ENCODE measurements around the gene MCTP2. TPM values are rescaled to one million over a fixed set of nuclear protein-coding genes. Genes with fewer than 3 reads are reported as not detected.

The MCTP2 gene
- total and polyA plus RNA-seq, 9 of the 15 experiments (the other 6 are each of a cell fraction or from before 2014, with no cell fraction given): 0.07 TPM; not detected in 8

DNA sequence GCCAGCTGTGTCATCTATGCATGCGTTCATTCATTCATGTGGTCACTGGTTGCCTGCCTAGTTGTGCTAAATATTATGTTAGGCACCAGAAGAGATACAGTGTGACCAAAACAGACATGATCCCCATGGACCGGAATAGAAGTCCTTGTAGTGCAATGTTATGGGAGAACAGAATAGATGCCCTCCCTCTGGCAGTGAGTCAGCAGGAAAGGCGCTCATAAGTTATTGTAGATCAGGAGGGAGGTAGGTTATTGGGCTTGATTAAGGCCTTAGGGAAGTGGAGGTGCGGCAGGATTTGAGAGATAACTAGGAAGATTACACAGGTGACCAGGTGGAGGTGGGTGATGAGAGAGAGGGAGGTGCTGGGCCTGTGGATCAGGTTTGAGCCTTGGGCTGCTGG is 5.2 kb downstream of the MCTP2 start:
- Histone ChIP-seq H3K9me1 (ENCODE audit: control insufficient read depth, insufficient read depth, low read length) (no peaks in the 10 kb centered on the region), H3K9ac (ENCODE audit: insufficient read depth in 1 of 2, low read depth in 2 of 2, low read length in 2 of 2) (no peak overlapping the region), H4K20me1 (replicated peaks; ENCODE audit: control insufficient read depth, insufficient read depth, low read length) (no peaks in the 10 kb centered on the region), H3K36me3 (ENCODE audit: control insufficient read depth, insufficient read depth, low read length) (no peaks in the 10 kb centered on the region), H3K4me2 (ENCODE audit: insufficient read depth, low read length) (no peak overlapping the region), H3K4me1 (replicated peaks in 1 of 2; ENCODE audit: control insufficient read depth in 2 of 2, insufficient read depth in 2 of 2, low read length in 2 of 2) (no peaks in the 10 kb centered on the region), H3K27me3 (ENCODE audit: control insufficient read depth in 2 of 2, insufficient read depth in 2 of 2, low read length in 2 of 2) (no peaks in the 10 kb centered on the region), H3K27ac (ENCODE audit: extremely low read depth, low read depth, low read length) (no peak overlapping the region), H3K9me3 (replicated peaks; ENCODE audit: control insufficient read depth, insufficient read depth, low read depth, low read length) (no peaks in the 10 kb centered on the region), H3K4me3 (no peak overlapping the region), H3K79me2 (ENCODE audit: control insufficient read depth, insufficient read depth, low read length) (no peaks in the 10 kb centered on the region), H2AFZ (ENCODE audit: low read depth, low read length) (no peak overlapping the region)
- ATAC-seq: no peak
- ChIA-PET POLR2A (no interaction called here), CTCF (ENCODE audit: low intra/inter-chr PET ratio) (no interaction called here)
- BruUV-seq (replicated peaks): no TSS peak
- FAIRE-seq: no peak
- intact Hi-C loops (cut with micrococcal nuclease) (no loop called here), in situ Hi-C loops (cut with MboI) (no loop called here)
- DNase-seq (ENCODE audit: extremely low read depth in 1 of 4, low spot score in 3 of 4): no peak
- WGBS (ENCODE audit: insufficient coverage, low coverage, missing lambda C conversion rate): 0% methylated on average over 4 of the region's 4 CpGs
- TF ChIP-seq ZNF232 (CRISPR knock-in tag; IDR thresholded peaks at IDR 0.05): no peak
- TF ChIP-seq ZNF445 (CRISPR knock-in tag; IDR thresholded peaks at IDR 0.05; ENCODE audit: low read depth): no peak
- no peak for TF ChIP-seq FOXJ3 (CRISPR knock-in tag; IDR thresholded peaks at IDR 0.05)
- TF ChIP-seq, protein P1, sequence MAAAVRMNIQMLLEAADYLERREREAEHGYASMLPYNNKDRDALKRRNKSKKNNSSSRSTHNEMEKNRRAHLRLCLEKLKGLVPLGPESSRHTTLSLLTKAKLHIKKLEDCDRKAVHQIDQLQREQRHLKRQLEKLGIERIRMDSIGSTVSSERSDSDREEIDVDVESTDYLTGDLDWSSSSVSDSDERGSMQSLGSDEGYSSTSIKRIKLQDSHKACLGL (CRISPR knock-in tag; IDR thresholded peaks at IDR 0.05; ENCODE audit: borderline replicate concordance, poor library complexity, severe bottlenecking): no peak
- no peak for TF ChIP-seq ZNF224 (CRISPR knock-in tag; IDR thresholded peaks at IDR 0.05)
- TF ChIP-seq, protein P2, sequence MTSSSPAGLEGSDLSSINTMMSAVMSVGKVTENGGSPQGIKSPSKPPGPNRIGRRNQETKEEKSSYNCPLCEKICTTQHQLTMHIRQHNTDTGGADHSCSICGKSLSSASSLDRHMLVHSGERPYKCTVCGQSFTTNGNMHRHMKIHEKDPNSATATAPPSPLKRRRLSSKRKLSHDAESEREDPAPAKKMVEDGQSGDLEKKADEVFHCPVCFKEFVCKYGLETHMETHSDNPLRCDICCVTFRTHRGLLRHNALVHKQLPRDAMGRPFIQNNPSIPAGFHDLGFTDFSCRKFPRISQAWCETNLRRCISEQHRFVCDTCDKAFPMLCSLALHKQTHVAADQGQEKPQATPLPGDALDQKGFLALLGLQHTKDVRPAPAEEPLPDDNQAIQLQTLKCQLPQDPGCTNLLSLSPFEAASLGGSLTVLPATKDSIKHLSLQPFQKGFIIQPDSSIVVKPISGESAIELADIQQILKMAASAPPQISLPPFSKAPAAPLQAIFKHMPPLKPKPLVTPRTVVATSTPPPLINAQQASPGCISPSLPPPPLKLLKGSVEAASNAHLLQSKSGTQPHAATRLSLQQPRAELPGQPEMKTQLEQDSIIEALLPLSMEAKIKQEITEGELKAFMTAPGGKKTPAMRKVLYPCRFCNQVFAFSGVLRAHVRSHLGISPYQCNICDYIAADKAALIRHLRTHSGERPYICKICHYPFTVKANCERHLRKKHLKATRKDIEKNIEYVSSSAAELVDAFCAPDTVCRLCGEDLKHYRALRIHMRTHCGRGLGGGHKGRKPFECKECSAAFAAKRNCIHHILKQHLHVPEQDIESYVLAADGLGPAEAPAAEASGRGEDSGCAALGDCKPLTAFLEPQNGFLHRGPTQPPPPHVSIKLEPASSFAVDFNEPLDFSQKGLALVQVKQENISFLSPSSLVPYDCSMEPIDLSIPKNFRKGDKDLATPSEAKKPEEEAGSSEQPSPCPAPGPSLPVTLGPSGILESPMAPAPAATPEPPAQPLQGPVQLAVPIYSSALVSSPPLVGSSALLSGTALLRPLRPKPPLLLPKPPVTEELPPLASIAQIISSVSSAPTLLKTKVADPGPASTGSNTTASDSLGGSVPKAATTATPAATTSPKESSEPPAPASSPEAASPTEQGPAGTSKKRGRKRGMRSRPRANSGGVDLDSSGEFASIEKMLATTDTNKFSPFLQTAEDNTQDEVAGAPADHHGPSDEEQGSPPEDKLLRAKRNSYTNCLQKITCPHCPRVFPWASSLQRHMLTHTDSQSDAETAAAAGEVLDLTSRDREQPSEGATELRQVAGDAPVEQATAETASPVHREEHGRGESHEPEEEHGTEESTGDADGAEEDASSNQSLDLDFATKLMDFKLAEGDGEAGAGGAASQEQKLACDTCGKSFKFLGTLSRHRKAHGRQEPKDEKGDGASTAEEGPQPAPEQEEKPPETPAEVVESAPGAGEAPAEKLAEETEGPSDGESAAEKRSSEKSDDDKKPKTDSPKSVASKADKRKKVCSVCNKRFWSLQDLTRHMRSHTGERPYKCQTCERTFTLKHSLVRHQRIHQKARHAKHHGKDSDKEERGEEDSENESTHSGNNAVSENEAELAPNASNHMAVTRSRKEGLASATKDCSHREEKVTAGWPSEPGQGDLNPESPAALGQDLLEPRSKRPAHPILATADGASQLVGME (CRISPR knock-in tag; IDR thresholded peaks at IDR 0.05): no peak
- TF ChIP-seq MYC (IDR thresholded peaks at IDR 0.05; ENCODE audit: low read depth, low read length): no peak
- TF ChIP-seq MYC (CRISPR knock-in tag; IDR thresholded peaks at IDR 0.05; ENCODE audit: borderline replicate concordance, low read depth): no peak
- TF ChIP-seq RUNX1 (IDR thresholded peaks at IDR 0.05; ENCODE audit: low read depth): no peak
- no peak for TF ChIP-seq MAFF (IDR thresholded peaks at IDR 0.05; ENCODE audit: low read length)
- TF ChIP-seq, protein P3, sequence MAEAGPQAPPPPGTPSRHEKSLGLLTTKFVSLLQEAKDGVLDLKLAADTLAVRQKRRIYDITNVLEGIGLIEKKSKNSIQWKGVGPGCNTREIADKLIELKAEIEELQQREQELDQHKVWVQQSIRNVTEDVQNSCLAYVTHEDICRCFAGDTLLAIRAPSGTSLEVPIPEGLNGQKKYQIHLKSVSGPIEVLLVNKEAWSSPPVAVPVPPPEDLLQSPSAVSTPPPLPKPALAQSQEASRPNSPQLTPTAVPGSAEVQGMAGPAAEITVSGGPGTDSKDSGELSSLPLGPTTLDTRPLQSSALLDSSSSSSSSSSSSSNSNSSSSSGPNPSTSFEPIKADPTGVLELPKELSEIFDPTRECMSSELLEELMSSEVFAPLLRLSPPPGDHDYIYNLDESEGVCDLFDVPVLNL (CRISPR knock-in tag; IDR thresholded peaks at IDR 0.05; ENCODE audit: low read depth): no peak
- no peak for TF ChIP-seq SREBF2 (CRISPR knock-in tag; IDR thresholded peaks at IDR 0.05)
- no peak for TF ChIP-seq TAF9B (IDR thresholded peaks at IDR 0.05; ENCODE audit: partially characterized antibody)
- no peak for TF ChIP-seq CEBPB (tag; IDR thresholded peaks at IDR 0.05)

Measured in K562 (cell line).